ENCODE data around the gene GAR1.
"Not testable (repeated sequence)": the region's sequence is repeated elsewhere in the genome, so short reads cannot be mapped to it uniquely, and the experiment has no call there.

The GAR1 gene

GRCh38 chr4:109846395-109847098 lies 31.0 kb downstream of the GAR1 start:
- DNase-seq (ENCODE audit: low read depth), result no peak

GRCh38 chr4:109847896-109848442 lies 32.4 kb downstream of the GAR1 start, which contains the start of gene LRIT3:
Gene LRIT3, plus strand, starts transcription at chr4:109848107. Its CDS starts 95 bp downstream, at chr4:109848202.
- no peak for DNase-seq (ENCODE audit: low read depth)

GRCh38 chr4:109848501-109848900 lies 32.9 kb downstream of the GAR1 start:
- DNase-seq (ENCODE audit: low read depth), result no peak

GRCh38 chr4:109850601-109851000 lies 35.0 kb downstream of the GAR1 start:
- DNase-seq (ENCODE audit: low read depth), result no peak

- DNase-seq (ENCODE audit: low read depth), result not testable (repeated sequence)
Measured at GRCh38 chr4:109859426-109860300, 44.1 kb downstream of the GAR1 start.

- DNase-seq (ENCODE audit: low read depth), result no peak
Measured at GRCh38 chr4:109861271-109861670, 45.7 kb downstream of the GAR1 start.

- DNase-seq (ENCODE audit: low read depth), result no peak
Measured at GRCh38 chr4:109861916-109862511, 46.5 kb downstream of the GAR1 start.

GRCh38 chr4:109864134-109864533 lies 48.6 kb downstream of the GAR1 start:
- DNase-seq (ENCODE audit: low read depth), result peak; percentile 8

GRCh38 chr4:109870061-109870460 lies 54.5 kb downstream of the GAR1 start:
- DNase-seq (ENCODE audit: low read depth), result no peak

GRCh38 chr4:109872065-109872464 lies 56.5 kb downstream of the GAR1 start:
- no peak for DNase-seq (ENCODE audit: low read depth)

- DNase-seq (ENCODE audit: low read depth), result no peak
Measured at GRCh38 chr4:109872950-109873656, 57.5 kb downstream of the GAR1 start.

- no peak for DNase-seq (ENCODE audit: low read depth)
Measured at GRCh38 chr4:109873791-109874514, 58.4 kb downstream of the GAR1 start.
